ENCODE measurements around the gene RPS19BP1. TPM values are rescaled to one million over a fixed set of nuclear protein-coding genes. Genes with fewer than 3 reads are reported as not detected.

RPS19BP1 gene
- total RNA-seq, 1 experiment from 2014 or later: 85.8 TPM

GRCh38 chr22:39504071-39504470 lies 28.5 kb downstream of the RPS19BP1 start:
- H3K36me3 ChIP-seq (ENCODE audit: control insufficient read depth, insufficient read depth, low read length): peaks cover 2% of the 10 kb centered on the region
- no peaks in the 10 kb centered on the region for H3K9me3 ChIP-seq
- no peaks in the 10 kb centered on the region for H3K27me3 ChIP-seq (replicated peaks; ENCODE audit: control insufficient read depth, insufficient read depth, low read length)
- Mint-ChIP-seq H3K27me3 (ENCODE audit: insufficient read depth, unreplicated experiment) (no peaks in the 10 kb centered on the region), H3K4me3 (ENCODE audit: unreplicated experiment) (peak overlapping the region; percentile 78), H3K27ac (ENCODE audit: unreplicated experiment) (no peak overlapping the region), H3K4me1 (ENCODE audit: low read depth, unreplicated experiment) (peaks cover 23% of the 10 kb centered on the region), H3K36me3 (ENCODE audit: insufficient read depth, unreplicated experiment) (peaks cover 69% of the 10 kb centered on the region), H3K9me3 (ENCODE audit: unreplicated experiment) (no peaks in the 10 kb centered on the region)
- intact Hi-C loops (cut with micrococcal nuclease; ENCODE audit: unreplicated experiment): loop anchor here (5.0 kb wide), 1 partner anchor 42 kb away; no protein-coding TSS in a partner anchor
- peaks cover 6% of the 10 kb centered on the region for H3K4me1 ChIP-seq
- CTCF ChIA-PET: no interaction called here
- no TSS peak for BruUV-seq (replicated peaks)
- no peak for TF ChIP-seq CTCF (IDR thresholded peaks at IDR 0.05; ENCODE audit: insufficient read depth in 1 of 2, low read depth in 1 of 2, low read length in 1 of 2, severe bottlenecking in 1 of 2, unreplicated experiment in 1 of 2)
- H3K4me3 ChIP-seq (ENCODE audit: low read depth, low read length): no peak overlapping the region
- POLR2A ChIA-PET: no interaction called here
- DNase-seq: no peak

GRCh38 chr22:39503630-39504029 lies 28.9 kb downstream of the RPS19BP1 start:
- Histone ChIP-seq H3K4me3 (ENCODE audit: low read depth, low read length) (peak overlapping the region; percentile 94), H3K36me3 (ENCODE audit: control insufficient read depth, insufficient read depth, low read length) (peaks cover 2% of the 10 kb centered on the region), H3K4me1 (peaks cover 6% of the 10 kb centered on the region), H3K9me3 (no peaks in the 10 kb centered on the region), H3K27me3 (replicated peaks; ENCODE audit: control insufficient read depth, insufficient read depth, low read length) (no peaks in the 10 kb centered on the region)
- Mint-ChIP-seq H3K36me3 (ENCODE audit: insufficient read depth, unreplicated experiment) (peaks cover 65% of the 10 kb centered on the region), H3K27ac (ENCODE audit: unreplicated experiment) (no peak overlapping the region), H3K4me1 (ENCODE audit: low read depth, unreplicated experiment) (peaks cover 28% of the 10 kb centered on the region), H3K27me3 (ENCODE audit: insufficient read depth, unreplicated experiment) (no peaks in the 10 kb centered on the region), H3K4me3 (ENCODE audit: unreplicated experiment) (peak overlapping the region; percentile 78), H3K9me3 (ENCODE audit: unreplicated experiment) (no peaks in the 10 kb centered on the region)
- intact Hi-C loops (cut with micrococcal nuclease; ENCODE audit: unreplicated experiment): loop anchor here (2.0 to 5.0 kb wide), 2 partner anchors 17 to 41 kb away; partner anchors contain the start of gene ATF4
- no TSS peak for BruUV-seq (replicated peaks)
- TF ChIP-seq CTCF (IDR thresholded peaks at IDR 0.05; ENCODE audit: insufficient read depth in 1 of 2, low read depth in 1 of 2, low read length in 1 of 2, severe bottlenecking in 1 of 2, unreplicated experiment in 1 of 2): no peak
- CTCF ChIA-PET: no interaction called here
- POLR2A ChIA-PET: interaction anchor here (0.6 to 1.1 kb wide), 2 partner anchors 11 to 16 kb away, joined by 3 read pairs; partner anchors contain the start of gene ATF4
- no peak for DNase-seq

DNA sequence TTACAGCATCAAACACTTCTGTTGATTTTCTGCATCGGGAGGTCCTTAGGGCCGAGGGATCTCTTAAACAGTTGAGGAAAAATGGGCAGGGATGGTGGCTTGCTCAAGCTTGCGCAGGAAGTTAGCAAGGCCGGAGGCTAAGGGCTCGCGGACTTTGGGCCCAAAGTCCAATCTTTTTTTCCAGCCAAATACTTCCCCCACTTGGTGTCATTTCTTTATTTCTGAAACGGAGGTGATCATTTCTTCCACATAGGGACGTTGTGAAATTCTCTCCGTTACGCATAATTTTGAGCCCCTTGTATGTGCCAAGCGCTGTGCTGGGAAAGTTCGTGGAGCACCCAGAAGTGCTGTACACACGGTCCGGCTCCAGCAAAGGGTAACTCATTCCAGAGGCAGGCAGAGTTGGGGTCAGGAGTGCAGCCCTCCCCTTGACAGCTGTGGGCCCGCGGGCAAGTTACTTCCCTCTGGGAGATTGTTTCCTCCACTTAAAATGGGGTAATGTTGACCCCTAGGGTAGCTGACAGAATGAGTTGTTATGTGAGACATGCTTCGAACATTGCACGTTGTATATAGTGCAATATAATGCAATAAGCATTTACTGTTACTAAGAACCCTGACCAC lies 29.6 kb downstream of the RPS19BP1 start:
- Mint-ChIP-seq H3K27ac (ENCODE audit: unreplicated experiment) (no peak overlapping the region), H3K36me3 (ENCODE audit: insufficient read depth, unreplicated experiment) (peaks cover 57% of the 10 kb centered on the region), H3K27me3 (ENCODE audit: insufficient read depth, unreplicated experiment) (no peaks in the 10 kb centered on the region), H3K9me3 (ENCODE audit: unreplicated experiment) (no peaks in the 10 kb centered on the region), H3K4me3 (ENCODE audit: unreplicated experiment) (peak overlapping the region; percentile 78), H3K4me1 (ENCODE audit: low read depth, unreplicated experiment) (peaks cover 29% of the 10 kb centered on the region)
- peaks cover 6% of the 10 kb centered on the region for H3K4me1 ChIP-seq
- TSS peak; percentile 45 for BruUV-seq (replicated peaks)
- intact Hi-C loops (cut with micrococcal nuclease; ENCODE audit: unreplicated experiment): loop anchor here (1.0 to 5.0 kb wide), 3 partner anchors 13 to 41 kb away; partner anchors contain the start of gene ATF4
- ChIA-PET CTCF (interaction anchor here (0.7 to 1.7 kb wide), 3 partner anchors 17 to 51 kb away, joined by 3 to 13 read pairs (median 9); partner anchors contain the start of gene ATF4), POLR2A (interaction anchor here (0.6 to 1.1 kb wide), 5 partner anchors 12 to 27 kb away, joined by 3 read pairs; partner anchors contain the start of gene ATF4)
- H3K36me3 ChIP-seq (ENCODE audit: control insufficient read depth, insufficient read depth, low read length): peaks cover 2% of the 10 kb centered on the region
- H3K9me3 ChIP-seq: no peaks in the 10 kb centered on the region
- H3K27me3 ChIP-seq (replicated peaks; ENCODE audit: control insufficient read depth, insufficient read depth, low read length): no peaks in the 10 kb centered on the region
- peak in 1 of 2 experiments; percentile 36 for DNase-seq
- no peak for TF ChIP-seq CTCF (IDR thresholded peaks at IDR 0.05; ENCODE audit: insufficient read depth in 1 of 2, low read depth in 1 of 2, low read length in 1 of 2, severe bottlenecking in 1 of 2, unreplicated experiment in 1 of 2)
- peak overlapping the region; percentile 94 for H3K4me3 ChIP-seq (ENCODE audit: low read depth, low read length)
